ENCODE results near the gene JARID2.

Gene JARID2

DNA sequence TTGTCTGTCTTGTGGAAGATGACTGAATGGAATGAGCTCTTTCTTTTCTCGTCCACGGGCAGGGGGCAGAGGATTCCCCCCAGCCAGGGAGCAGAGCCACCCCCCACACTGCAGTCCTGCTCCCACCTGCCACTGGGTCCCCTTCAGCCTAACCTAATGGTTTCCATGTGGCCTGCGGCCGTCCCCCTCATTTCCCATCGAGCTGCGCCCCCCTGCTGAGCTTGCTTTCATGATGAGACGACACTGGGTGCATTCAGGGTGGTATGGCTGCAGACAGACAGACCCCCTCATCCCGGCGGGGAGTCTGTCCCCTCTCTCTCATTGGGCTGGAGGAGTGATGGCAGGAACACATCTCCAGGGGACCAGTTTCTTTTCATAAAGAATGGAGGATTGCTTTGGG is 276.2 kb downstream of the JARID2 start:
- Histone ChIP-seq H3K9ac (ENCODE audit: low read length) (no peak overlapping the region), H3K27ac (ENCODE audit: low read depth, low read length) (no peak overlapping the region), H3K9me3 (ENCODE audit: insufficient read depth, low read length) (no peaks in the 10 kb centered on the region), H3K4me3 (ENCODE audit: insufficient read depth, low read length, poor library complexity, severe bottlenecking) (no peak overlapping the region), H3K4me2 (ENCODE audit: low read depth, low read length, poor library complexity, severe bottlenecking) (no peak overlapping the region), H3K36me3 (ENCODE audit: low read length) (peaks cover 26% of the 10 kb centered on the region; the same call in 1 of the 2 replicates), H3K79me2 (ENCODE audit: insufficient read depth, low read length) (no peaks in the 10 kb centered on the region), H3K27me3 (ENCODE audit: low read length) (no peaks in the 10 kb centered on the region), H3F3A (ENCODE audit: insufficient read depth) (no peaks in the 10 kb centered on the region), H4K20me1 (ENCODE audit: low read depth, low read length) (no peaks in the 10 kb centered on the region), H2AFZ (ENCODE audit: low read depth, low read length, severe bottlenecking) (no peak overlapping the region), H3K9me2 (replicated peaks; ENCODE audit: insufficient read depth, low read length) (no peaks in the 10 kb centered on the region)
- no peak for TF ChIP-seq EZH2phosphoT487 (conservative IDR thresholded peaks at IDR 0.05; ENCODE audit: low read length)
- TF ChIP-seq, protein P1, sequence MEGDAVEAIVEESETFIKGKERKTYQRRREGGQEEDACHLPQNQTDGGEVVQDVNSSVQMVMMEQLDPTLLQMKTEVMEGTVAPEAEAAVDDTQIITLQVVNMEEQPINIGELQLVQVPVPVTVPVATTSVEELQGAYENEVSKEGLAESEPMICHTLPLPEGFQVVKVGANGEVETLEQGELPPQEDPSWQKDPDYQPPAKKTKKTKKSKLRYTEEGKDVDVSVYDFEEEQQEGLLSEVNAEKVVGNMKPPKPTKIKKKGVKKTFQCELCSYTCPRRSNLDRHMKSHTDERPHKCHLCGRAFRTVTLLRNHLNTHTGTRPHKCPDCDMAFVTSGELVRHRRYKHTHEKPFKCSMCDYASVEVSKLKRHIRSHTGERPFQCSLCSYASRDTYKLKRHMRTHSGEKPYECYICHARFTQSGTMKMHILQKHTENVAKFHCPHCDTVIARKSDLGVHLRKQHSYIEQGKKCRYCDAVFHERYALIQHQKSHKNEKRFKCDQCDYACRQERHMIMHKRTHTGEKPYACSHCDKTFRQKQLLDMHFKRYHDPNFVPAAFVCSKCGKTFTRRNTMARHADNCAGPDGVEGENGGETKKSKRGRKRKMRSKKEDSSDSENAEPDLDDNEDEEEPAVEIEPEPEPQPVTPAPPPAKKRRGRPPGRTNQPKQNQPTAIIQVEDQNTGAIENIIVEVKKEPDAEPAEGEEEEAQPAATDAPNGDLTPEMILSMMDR (IDR thresholded peaks at IDR 0.05; ENCODE audit: insufficient read depth, low read length, poor library complexity, severe bottlenecking) = no peak

DNA sequence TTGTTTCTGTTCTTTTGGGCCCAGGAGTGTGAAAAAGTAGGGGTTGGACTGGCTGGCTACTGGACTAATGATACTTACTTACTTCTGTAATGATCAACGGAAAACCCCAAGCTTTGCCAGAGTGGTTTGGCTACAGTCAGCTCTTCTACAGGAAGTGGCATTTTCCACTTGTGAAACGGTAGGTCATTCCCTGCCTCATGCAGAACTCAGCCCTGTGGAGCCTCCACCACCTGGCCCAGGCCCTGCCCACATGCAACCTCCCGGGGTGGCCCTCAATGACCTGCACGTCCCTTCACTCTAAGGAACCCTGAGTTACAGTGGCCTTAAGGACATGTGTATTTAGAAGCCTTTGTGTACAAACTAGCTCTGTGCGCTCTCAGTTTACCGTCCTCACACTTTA is 276.6 kb downstream of the JARID2 start:
- H4K20me1 ChIP-seq (ENCODE audit: low read depth, low read length) = no peaks in the 10 kb centered on the region
- no peak overlapping the region for H2AFZ ChIP-seq (ENCODE audit: low read depth, low read length, severe bottlenecking)
- no peaks in the 10 kb centered on the region for H3K9me3 ChIP-seq (ENCODE audit: insufficient read depth, low read length)
- TF ChIP-seq EZH2phosphoT487 (conservative IDR thresholded peaks at IDR 0.05; ENCODE audit: low read length) = no peak
- TF ChIP-seq, protein P1 (IDR thresholded peaks at IDR 0.05; ENCODE audit: insufficient read depth, low read length, poor library complexity, severe bottlenecking) = no peak
- H3K4me2 ChIP-seq (ENCODE audit: low read depth, low read length, poor library complexity, severe bottlenecking) = no peak overlapping the region
- H3K36me3 ChIP-seq (ENCODE audit: low read length) = peaks cover 26% of the 10 kb centered on the region; the same call in 1 of the 2 replicates
- H3K4me3 ChIP-seq (ENCODE audit: insufficient read depth, low read length, poor library complexity, severe bottlenecking) = no peak overlapping the region
- H3K27ac ChIP-seq (ENCODE audit: low read depth, low read length) = no peak overlapping the region
- no peaks in the 10 kb centered on the region for H3K79me2 ChIP-seq (ENCODE audit: insufficient read depth, low read length)
- H3K9me2 ChIP-seq (replicated peaks; ENCODE audit: insufficient read depth, low read length) = no peaks in the 10 kb centered on the region
- no peaks in the 10 kb centered on the region for H3F3A ChIP-seq (ENCODE audit: insufficient read depth)
- H3K9ac ChIP-seq (ENCODE audit: low read length) = no peak overlapping the region
- no peaks in the 10 kb centered on the region for H3K27me3 ChIP-seq (ENCODE audit: low read length)

- no peaks in the 10 kb centered on the region for H3F3A ChIP-seq (ENCODE audit: insufficient read depth)
- H3K79me2 ChIP-seq (ENCODE audit: insufficient read depth, low read length) = no peaks in the 10 kb centered on the region
- no peaks in the 10 kb centered on the region for H3K9me2 ChIP-seq (replicated peaks; ENCODE audit: insufficient read depth, low read length)
- no peak overlapping the region for H3K4me2 ChIP-seq (ENCODE audit: low read depth, low read length, poor library complexity, severe bottlenecking)
- H3K9ac ChIP-seq (ENCODE audit: low read length) = no peak overlapping the region
- H3K9me3 ChIP-seq (ENCODE audit: insufficient read depth, low read length) = no peaks in the 10 kb centered on the region
- H3K27ac ChIP-seq (ENCODE audit: low read depth, low read length) = no peak overlapping the region
- no peak overlapping the region for H2AFZ ChIP-seq (ENCODE audit: low read depth, low read length, severe bottlenecking)
- no peak overlapping the region for H3K4me3 ChIP-seq (ENCODE audit: insufficient read depth, low read length, poor library complexity, severe bottlenecking)
- H4K20me1 ChIP-seq (ENCODE audit: low read depth, low read length) = no peaks in the 10 kb centered on the region
- H3K27me3 ChIP-seq (ENCODE audit: low read length) = no peaks in the 10 kb centered on the region
- peaks cover 26% of the 10 kb centered on the region; the same call in 1 of the 2 replicates for H3K36me3 ChIP-seq (ENCODE audit: low read length)
- TF ChIP-seq EZH2phosphoT487 (conservative IDR thresholded peaks at IDR 0.05; ENCODE audit: low read length) = no peak
- TF ChIP-seq, protein P1 (IDR thresholded peaks at IDR 0.05; ENCODE audit: insufficient read depth, low read length, poor library complexity, severe bottlenecking) = no peak
Measured at GRCh38 chr6:15522856-15523529, 277.1 kb downstream of the JARID2 start.

All from SU-DHL-6 (cell line).